Loucy (cell line): ENCODE data around the gene ARHGAP10.

Source experiments
- CTCF ChIP-seq: fragments of 200-600 bp; sonication (generic); conservative IDR thresholded peaks from 2 replicates; pipeline ENCODE4 v1.5.1; 2014; ENCODE audit warnings: mild to moderate bottlenecking, antibody characterized with exemption, low read length
- EZH2phosphoT487 ChIP-seq: fragments of 200-600 bp; IDR thresholded peaks from 2 replicates; pipeline ENCODE4 v1.6.1; 2018; ENCODE audit warnings: antibody characterized with exemption, mild to moderate bottlenecking, moderate library complexity, borderline replicate concordance

DNA sequence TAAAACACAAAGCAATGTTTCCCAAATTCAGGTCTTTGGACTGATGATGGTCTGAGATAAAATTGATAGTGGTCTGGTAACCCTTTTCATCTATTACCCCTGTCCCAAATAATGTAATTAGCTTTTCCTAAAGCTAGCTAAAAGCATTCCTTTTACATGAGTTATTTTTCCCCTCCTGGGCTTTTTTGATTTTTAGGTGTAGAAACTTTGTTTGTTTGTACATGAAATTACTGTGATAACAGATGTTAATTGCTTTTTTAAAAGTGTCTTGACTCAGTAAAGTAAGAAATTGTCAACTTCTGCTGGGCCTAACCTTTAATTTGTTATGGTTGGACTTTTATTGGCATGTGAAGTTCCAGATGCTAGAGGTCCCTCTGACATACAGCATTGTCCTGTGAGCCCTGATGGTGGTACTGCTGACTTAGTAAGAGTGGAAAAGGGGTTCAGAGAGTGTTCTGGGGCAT, 145.5 kb downstream of the ARHGAP10 start:
- no peak for TF ChIP-seq CTCF
- no peak for TF ChIP-seq EZH2phosphoT487
